HUES48 (cell line): Measurements from ENCODE around the gene FLT3.
"Not testable (repeated sequence)": the region's sequence is repeated elsewhere in the genome, so short reads cannot be mapped to it uniquely, and the experiment has no call there.

Experiments used
- H3K27ac ChIP-seq: one replicate; pipeline ENCODE4 v1.7.0; 2013; ENCODE audit warnings: low read depth, low read length, inconsistent platforms
- H3K27me3 ChIP-seq: 2 replicates; pipeline ENCODE4 v1.6.1; 2013; ENCODE audit warnings: mild to moderate bottlenecking, low read length; ENCODE audit not compliant: control insufficient read depth, insufficient read depth
- H3K36me3 ChIP-seq: 2 replicates; pipeline ENCODE4 v1.6.1; 2013; ENCODE audit warnings: low read length; ENCODE audit not compliant: control insufficient read depth, insufficient read depth
- H3K4me1 ChIP-seq: 2 replicates; pipeline ENCODE4 v1.6.1; 2013; ENCODE audit warnings: mild to moderate bottlenecking, low read length; ENCODE audit not compliant: control insufficient read depth, insufficient read depth
- H3K4me3 ChIP-seq: 2 replicates; pipeline ENCODE4 v1.5.1; 2013; ENCODE audit warnings: mild to moderate bottlenecking, low read depth, low read length
- H3K9ac ChIP-seq: 2 replicates; pipeline ENCODE4 v1.6.1; 2013; ENCODE audit warnings: mild to moderate bottlenecking, low read depth, low read length, moderate library complexity
- H3K9me3 ChIP-seq: 2 replicates; pipeline ENCODE4 v1.6.1; 2013; ENCODE audit warnings: low read length; ENCODE audit not compliant: control insufficient read depth, insufficient read depth

FLT3 gene

GRCh38 chr13:28026508-28026907 is 73.9 kb downstream of the FLT3 start:
- Histone ChIP-seq H3K9me3 (no peaks in the 10 kb centered on the region), H3K9ac (no peak overlapping the region), H3K4me1 (peaks cover 24% of the 10 kb centered on the region), H3K4me3 (no peak overlapping the region), H3K36me3 (no peaks in the 10 kb centered on the region), H3K27ac (no peak overlapping the region), H3K27me3 (no peaks in the 10 kb centered on the region)

DNA sequence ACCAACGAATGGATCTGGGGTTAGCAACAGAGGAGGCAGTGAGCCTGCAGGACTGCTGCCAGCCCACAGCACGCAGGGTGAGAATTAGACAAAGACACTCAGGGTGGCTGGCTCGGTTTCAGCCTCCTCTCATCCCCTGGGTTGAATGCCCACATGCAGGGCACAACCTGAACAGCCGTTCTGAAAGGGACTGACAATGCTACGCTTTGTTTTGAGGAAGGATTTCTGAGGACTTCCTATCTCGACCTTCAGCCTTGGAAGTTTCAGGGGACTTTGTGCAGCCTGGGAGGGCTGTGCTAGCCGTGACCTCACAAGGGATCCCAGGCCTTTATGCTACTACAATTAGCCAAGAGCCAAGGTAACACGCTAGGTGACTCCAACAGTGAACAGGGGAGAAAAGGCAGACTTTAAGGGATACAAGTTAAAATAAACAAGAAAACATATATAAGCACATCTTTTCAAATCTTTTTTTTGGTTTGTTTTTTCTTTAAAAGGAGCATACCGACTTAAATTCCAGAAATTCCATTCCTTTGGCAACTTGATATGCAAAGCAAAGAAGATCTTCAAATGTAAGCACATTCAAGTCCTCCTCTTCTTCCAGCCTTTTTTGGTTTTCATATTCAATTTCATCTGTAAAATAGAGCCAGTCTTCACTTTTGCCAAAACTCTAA is 77.4 kb downstream of the FLT3 start:
- no peaks in the 10 kb centered on the region for H3K36me3 ChIP-seq
- no peaks in the 10 kb centered on the region for H3K9me3 ChIP-seq
- peaks cover 24% of the 10 kb centered on the region for H3K4me1 ChIP-seq
- H3K27ac ChIP-seq, result peak overlapping the region; percentile 85
- H3K9ac ChIP-seq, result peak overlapping the region; percentile 7; the same call in 1 of the 2 replicates
- no peaks in the 10 kb centered on the region for H3K27me3 ChIP-seq
- H3K4me3 ChIP-seq, result peak overlapping the region; percentile 31; the same call in 1 of the 2 replicates

- Histone ChIP-seq H3K9me3 (no peaks in the 10 kb centered on the region), H3K4me1 (peaks cover 6% of the 10 kb centered on the region), H3K27me3 (no peaks in the 10 kb centered on the region), H3K27ac (no peak overlapping the region), H3K4me3 (no peak overlapping the region), H3K9ac (no peak overlapping the region), H3K36me3 (no peaks in the 10 kb centered on the region)
These were observed 86.1 kb downstream of the FLT3 start for GRCh38 chr13:28014301-28014700.

GRCh38 chr13:28013482-28013881 is 86.9 kb downstream of the FLT3 start:
- H3K4me1 ChIP-seq, result peaks cover 6% of the 10 kb centered on the region
- H3K9ac ChIP-seq, result no peak overlapping the region
- H3K4me3 ChIP-seq, result no peak overlapping the region
- H3K27ac ChIP-seq, result no peak overlapping the region
- no peaks in the 10 kb centered on the region for H3K9me3 ChIP-seq
- no peaks in the 10 kb centered on the region for H3K36me3 ChIP-seq
- H3K27me3 ChIP-seq, result no peaks in the 10 kb centered on the region

DNA sequence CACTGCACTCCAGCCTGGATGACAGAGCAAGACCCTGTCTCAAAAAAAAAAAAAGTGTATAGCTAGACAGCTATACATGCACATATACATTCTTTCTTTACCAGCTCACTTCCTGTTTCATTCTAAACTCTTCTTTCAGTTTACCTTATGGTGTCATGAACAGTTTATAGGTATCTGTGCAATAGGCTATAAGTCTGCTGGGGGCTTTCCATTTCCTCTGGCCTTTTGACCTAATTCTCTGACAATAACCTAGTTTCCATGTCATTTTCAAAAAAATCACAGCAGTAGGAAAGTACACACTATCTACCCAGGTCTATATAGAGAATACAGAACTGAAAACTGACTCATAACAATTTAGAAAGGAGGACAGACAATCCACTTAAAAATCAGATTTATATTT is 87.5 kb downstream of the FLT3 start:
- Histone ChIP-seq H3K36me3 (no peaks in the 10 kb centered on the region), H3K4me3 (no peak overlapping the region), H3K4me1 (peaks cover 6% of the 10 kb centered on the region), H3K27me3 (no peaks in the 10 kb centered on the region), H3K9me3 (no peaks in the 10 kb centered on the region), H3K27ac (no peak overlapping the region), H3K9ac (no peak overlapping the region)

- no peaks in the 10 kb centered on the region for H3K27me3 ChIP-seq
- no peak overlapping the region for H3K9ac ChIP-seq
- no peaks in the 10 kb centered on the region for H3K36me3 ChIP-seq
- no peak overlapping the region for H3K4me3 ChIP-seq
- no peaks in the 10 kb centered on the region for H3K9me3 ChIP-seq
- peaks cover 6% of the 10 kb centered on the region for H3K4me1 ChIP-seq
- no peak overlapping the region for H3K27ac ChIP-seq
These were observed 88.0 kb downstream of the FLT3 start for GRCh38 chr13:28012383-28012782.

GRCh38 chr13:28010046-28010445 is 90.3 kb downstream of the FLT3 start:
- Histone ChIP-seq H3K9me3 (no peaks in the 10 kb centered on the region), H3K27me3 (no peaks in the 10 kb centered on the region), H3K4me1 (peaks cover 6% of the 10 kb centered on the region), H3K4me3 (no peak overlapping the region), H3K36me3 (no peaks in the 10 kb centered on the region), H3K27ac (no peak overlapping the region), H3K9ac (no peak overlapping the region)

GRCh38 chr13:28005016-28005415 is 95.4 kb downstream of the FLT3 start:
- H3K9me3 ChIP-seq, H3K36me3 ChIP-seq, H3K9ac ChIP-seq, H3K27me3 ChIP-seq, H3K4me3 ChIP-seq, H3K27ac ChIP-seq, H3K4me1 ChIP-seq: not testable (repeated sequence)

GRCh38 chr13:28002886-28003698 is 97.3 kb downstream of the FLT3 start:
- H3K4me1 ChIP-seq, result no peaks in the 10 kb centered on the region
- H3K27me3 ChIP-seq, result no peaks in the 10 kb centered on the region
- H3K27ac ChIP-seq, result no peak overlapping the region
- no peaks in the 10 kb centered on the region for H3K36me3 ChIP-seq
- H3K9me3 ChIP-seq, result no peaks in the 10 kb centered on the region
- H3K4me3 ChIP-seq, result no peak overlapping the region
- H3K9ac ChIP-seq, result no peak overlapping the region

GRCh38 chr13:28001837-28002473 is 98.4 kb downstream of the FLT3 start:
- H3K27me3 ChIP-seq, result no peaks in the 10 kb centered on the region
- no peak overlapping the region for H3K4me3 ChIP-seq
- H3K4me1 ChIP-seq, result no peaks in the 10 kb centered on the region
- H3K27ac ChIP-seq, result no peak overlapping the region
- H3K9me3 ChIP-seq, result no peaks in the 10 kb centered on the region
- H3K36me3 ChIP-seq, result no peaks in the 10 kb centered on the region
- no peak overlapping the region for H3K9ac ChIP-seq

DNA sequence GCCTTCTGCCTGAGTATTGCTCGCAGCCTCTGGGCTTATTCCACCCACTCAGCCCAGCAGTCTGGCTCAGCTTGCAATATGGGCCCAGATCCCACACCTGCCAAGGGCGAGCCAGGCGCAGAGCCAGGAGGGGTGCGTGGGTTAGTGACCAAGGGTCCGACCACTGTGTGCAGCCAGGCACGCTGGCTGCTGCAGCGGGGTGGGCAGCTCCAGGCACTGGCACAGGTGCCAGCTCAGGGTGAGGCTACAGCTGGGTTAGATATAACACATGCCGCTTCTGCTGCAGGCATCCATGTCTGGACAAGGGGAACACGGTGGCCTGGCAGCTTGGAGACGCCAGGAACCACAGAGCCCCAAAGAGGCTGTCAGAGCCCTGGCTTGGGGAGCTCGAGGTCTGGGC is 99.3 kb downstream of the FLT3 start:
- Histone ChIP-seq H3K27me3 (no peaks in the 10 kb centered on the region), H3K9me3 (no peaks in the 10 kb centered on the region), H3K27ac (no peak overlapping the region), H3K4me3 (no peak overlapping the region), H3K9ac (no peak overlapping the region), H3K4me1 (no peaks in the 10 kb centered on the region), H3K36me3 (no peaks in the 10 kb centered on the region)
